Left lung (tissue), 10 donors: Measurements from ENCODE around the gene HOXD11. TPM values are rescaled to one million over a fixed set of nuclear protein-coding genes. Genes with fewer than 3 reads are reported as not detected.

ENCODE experiments used
- ATAC-seq: fragments of 200-7000 bp; cut with Tn5 transposase; one replicate; pipeline ENCODE4 v1.9.1; 2020; ENCODE audit warnings: moderate library complexity
- DNase-seq, 4 donors: peaks; one replicate each; pipeline ENCODE4 v3.0.0-alpha.2; 2013 to 2020
- H3K27ac ChIP-seq, 2 donors: fragments of 200-600 bp; sonication (generic) in 1 of 2; one replicate each; pipeline versions ENCODE4 v1.5.0 to v1.8.0; 2020 to 2021
- H3K27me3 ChIP-seq, 2 donors: fragments of 200-600 bp; sonication (generic) in 1 of 2; one replicate each; pipeline versions ENCODE4 v1.5.0 to v1.8.0; 2020 to 2021
- H3K36me3 ChIP-seq, 2 donors: fragments of 200-600 bp; sonication (generic) in 1 of 2; one replicate each; pipeline versions ENCODE4 v1.5.0 to v1.8.0; 2020 to 2021
- H3K4me1 ChIP-seq, 2 donors: fragments of 200-600 bp; one replicate each; pipeline ENCODE4 v1.8.0; 2021
- H3K4me3 ChIP-seq, 2 donors: fragments of 200-600 bp; sonication (generic) in 1 of 2; one replicate each; pipeline versions ENCODE4 v1.5.0 to v1.8.0; 2020 to 2021; ENCODE audit warnings: mild to moderate bottlenecking in 1 of 2
- H3K9me3 ChIP-seq, 2 donors: fragments of 200-600 bp; sonication (generic) in 1 of 2; one replicate each; pipeline versions ENCODE4 v1.5.0 to v1.8.0; 2020 to 2021
- intact Hi-C, 2 donors: fragments of 100-400 bp; cut with DNase I; formaldehyde crosslinking; loops; one replicate each; pipeline versions ENCODE4 v1.11.2 to v1.14.2; 2022
- polyA plus RNA-seq, 6 donors: library from polyadenylated mRNA; unstranded; fragments of 120-200 nt; gene quantifications; one replicate each; pipeline ENCODE4 v1.2.1, GENCODE V29; 2013; ENCODE audit not compliant: insufficient read length in 6 of 6
- total RNA-seq, 2 donors: library from RNA; stranded (reverse); fragmentation: NEBNext Ultra II Directional; extraction: Animal tissue kit (Norgen Biotek cat#: 25700); gene quantifications; one replicate each; pipeline ENCODE4 v1.2.1, GENCODE V29; 2021
- TF ChIP-seq, protein P1 (sequence below), 2 donors: fragments of 200-600 bp; sonication (generic) in 1 of 2; IDR thresholded peaks; one replicate each; pipeline versions ENCODE4 v1.5.0 to v1.8.0; 2021; ENCODE audit warnings: antibody characterized with exemption in 2 of 2
- donor health status: DM: no; HTN: yes; CAD: no.
- donor health status: DM: no; HTN: no; CAD: no.

The HOXD11 gene
- total and polyA plus RNA-seq, 8 donors = 0.21 to 0.51 (median 0.25) TPM; not detected in 5

- no peak within 1 kb of the TSS for H3K4me3 ChIP-seq
- no peaks in the 10 kb centered on the region for H3K9me3 ChIP-seq
- ATAC-seq = peak; percentile 53
- no peaks in the 10 kb centered on the region for H3K4me1 ChIP-seq
- H3K27me3 ChIP-seq = peaks cover 99 to 100% of the 10 kb centered on the region in 2 donors
- intact Hi-C loops = no loop called here
- peak in 2 of 4 donors; percentile 39 to 78 for DNase-seq
- H3K27ac ChIP-seq = no peak within 1 kb of the TSS
- TF ChIP-seq, protein P1, sequence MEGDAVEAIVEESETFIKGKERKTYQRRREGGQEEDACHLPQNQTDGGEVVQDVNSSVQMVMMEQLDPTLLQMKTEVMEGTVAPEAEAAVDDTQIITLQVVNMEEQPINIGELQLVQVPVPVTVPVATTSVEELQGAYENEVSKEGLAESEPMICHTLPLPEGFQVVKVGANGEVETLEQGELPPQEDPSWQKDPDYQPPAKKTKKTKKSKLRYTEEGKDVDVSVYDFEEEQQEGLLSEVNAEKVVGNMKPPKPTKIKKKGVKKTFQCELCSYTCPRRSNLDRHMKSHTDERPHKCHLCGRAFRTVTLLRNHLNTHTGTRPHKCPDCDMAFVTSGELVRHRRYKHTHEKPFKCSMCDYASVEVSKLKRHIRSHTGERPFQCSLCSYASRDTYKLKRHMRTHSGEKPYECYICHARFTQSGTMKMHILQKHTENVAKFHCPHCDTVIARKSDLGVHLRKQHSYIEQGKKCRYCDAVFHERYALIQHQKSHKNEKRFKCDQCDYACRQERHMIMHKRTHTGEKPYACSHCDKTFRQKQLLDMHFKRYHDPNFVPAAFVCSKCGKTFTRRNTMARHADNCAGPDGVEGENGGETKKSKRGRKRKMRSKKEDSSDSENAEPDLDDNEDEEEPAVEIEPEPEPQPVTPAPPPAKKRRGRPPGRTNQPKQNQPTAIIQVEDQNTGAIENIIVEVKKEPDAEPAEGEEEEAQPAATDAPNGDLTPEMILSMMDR (IDR thresholded peaks at IDR 0.05) = no peak
- H3K36me3 ChIP-seq = no peaks in the 10 kb centered on the region
Observed at GRCh38 chr2:176115883-176116813, 9.1 kb downstream of the HOXD11 start, which contains the start of gene HOXD10. Gene HOXD10, plus strand, starts transcription at chr2:176116778. Its CDS starts 56 bp downstream, at chr2:176116834.

GRCh38 chr2:176117162-176117822 lies 10.2 kb downstream of the HOXD11 start:
- Histone ChIP-seq H3K27ac (no peak overlapping the region), H3K27me3 (peaks cover 99 to 100% of the 10 kb centered on the region in 2 donors), H3K36me3 (no peaks in the 10 kb centered on the region), H3K4me3 (no peak overlapping the region), H3K4me1 (peaks cover 0 to 4% of the 10 kb centered on the region in 2 donors), H3K9me3 (no peaks in the 10 kb centered on the region)
- no peak for ATAC-seq
- peak in 1 of 4 donors; percentile 68 for DNase-seq
- TF ChIP-seq, protein P1 (IDR thresholded peaks at IDR 0.05) = no peak
- intact Hi-C loops = no loop called here

DNA sequence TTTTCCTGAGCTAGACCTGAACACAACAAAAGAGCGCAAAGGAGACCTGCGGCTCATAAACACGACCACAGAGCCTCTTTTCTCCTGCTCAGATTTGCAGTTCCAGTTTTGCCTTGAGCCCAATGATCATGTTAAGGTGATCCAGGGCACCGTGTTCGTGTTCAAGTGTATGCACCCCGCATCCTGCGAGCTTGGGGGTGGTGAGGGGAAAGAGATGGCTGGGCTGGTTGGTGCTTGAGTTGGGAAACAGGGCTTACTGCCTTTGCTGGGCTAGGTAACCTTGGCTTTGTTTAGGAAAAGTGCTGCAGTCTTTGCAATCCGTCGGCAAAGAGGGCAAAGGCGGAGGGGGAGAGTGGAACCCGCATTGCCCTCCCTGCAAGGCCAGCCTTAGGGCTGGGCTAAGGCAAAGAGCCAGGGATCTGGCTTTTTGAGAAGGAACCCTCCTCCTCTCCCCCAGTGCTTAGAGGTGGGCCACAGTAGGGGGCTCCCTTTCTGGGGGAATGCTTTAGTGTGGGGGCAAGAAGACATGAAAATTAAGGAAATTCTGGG lies 10.8 kb downstream of the HOXD11 start:
- no peaks in the 10 kb centered on the region for H3K9me3 ChIP-seq

GRCh38 chr2:176118601-176119339 lies 11.7 kb downstream of the HOXD11 start:
- intact Hi-C loops = no loop called here
- Histone ChIP-seq H3K27me3 (peaks cover 99 to 100% of the 10 kb centered on the region in 2 donors), H3K4me3 (no peak overlapping the region), H3K4me1 (peaks cover 0 to 19% of the 10 kb centered on the region in 2 donors), H3K36me3 (no peaks in the 10 kb centered on the region), H3K27ac (no peak overlapping the region), H3K9me3 (no peaks in the 10 kb centered on the region)
- DNase-seq = no peak
- TF ChIP-seq, protein P1 (IDR thresholded peaks at IDR 0.05) = no peak
- no peak for ATAC-seq

More for the DNA sequence above, 10.8 kb downstream of the HOXD11 start:
- intact Hi-C loops = no loop called here
- no peak overlapping the region for H3K4me3 ChIP-seq
- DNase-seq = no peak
- no peak for ATAC-seq
- peaks cover 0 to 10% of the 10 kb centered on the region in 2 donors for H3K4me1 ChIP-seq
- peaks cover 99 to 100% of the 10 kb centered on the region in 2 donors for H3K27me3 ChIP-seq
- TF ChIP-seq, protein P1 (IDR thresholded peaks at IDR 0.05) = no peak
- H3K27ac ChIP-seq = no peak overlapping the region
- H3K36me3 ChIP-seq = no peaks in the 10 kb centered on the region
